GM21526 (cell line): ENCODE results near the gene MAP3K5.

Source experiments
- ATAC-seq: cut with Tn5 transposase; IDR thresholded peaks from one replicate; pipeline ENCODE4 v1.9.1; 2021; ENCODE audit warnings: moderate library complexity; ENCODE audit not compliant: unreplicated experiment, low FRiP score

Gene MAP3K5

GRCh38 chr6:136525586-136526195, 266.6 kb downstream of the MAP3K5 start:
- ATAC-seq: no peak

DNA sequence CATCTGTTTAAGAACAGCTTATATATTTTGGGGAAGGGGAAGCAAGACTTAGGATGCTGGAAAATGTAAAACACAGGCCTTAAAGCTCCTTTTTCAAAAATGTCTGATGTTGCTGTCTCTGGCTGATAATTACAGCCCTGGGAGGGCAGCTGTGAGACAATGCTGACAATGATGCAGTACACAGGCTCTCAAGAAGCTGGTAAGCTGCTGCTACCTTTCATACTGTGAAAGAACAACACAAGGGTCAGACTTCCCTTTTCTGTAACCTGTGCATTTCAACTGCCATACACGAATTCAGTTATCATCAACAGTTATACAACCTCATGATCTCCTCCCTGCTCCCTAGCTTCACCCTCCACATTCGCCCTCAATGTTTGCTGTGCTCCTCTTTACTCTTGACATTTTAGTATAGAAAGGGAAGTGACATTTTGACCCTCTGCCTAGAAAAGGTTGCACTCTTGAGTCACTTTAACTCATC, 267.3 kb downstream of the MAP3K5 start:
- ATAC-seq: no peak

GRCh38 chr6:136524339-136524935, 267.8 kb downstream of the MAP3K5 start:
- ATAC-seq: no peak

DNA sequence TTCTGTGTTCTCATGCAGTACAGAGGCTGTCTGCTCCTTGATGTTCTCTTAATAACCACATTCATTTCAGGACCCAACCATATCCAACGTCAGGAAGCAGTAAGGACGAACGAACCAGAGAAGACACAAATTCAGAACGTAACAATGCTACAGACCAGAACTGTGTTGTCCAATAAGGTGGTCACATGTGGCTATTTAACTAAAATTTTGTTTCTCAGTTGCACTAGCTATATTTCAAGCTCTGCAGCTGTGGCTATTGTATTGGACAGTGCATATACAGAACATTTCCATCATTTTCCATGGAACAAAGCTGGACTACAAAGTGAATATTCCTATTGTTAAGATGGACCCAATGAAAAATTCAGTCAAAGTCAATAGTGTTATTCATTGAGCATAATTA, 269.1 kb downstream of the MAP3K5 start:
- ATAC-seq: no peak

- ATAC-seq: no peak
These were observed 269.6 kb downstream of the MAP3K5 start for GRCh38 chr6:136522636-136523035.

GRCh38 chr6:136521911-136522310, 270.4 kb downstream of the MAP3K5 start:
- no peak for ATAC-seq

DNA sequence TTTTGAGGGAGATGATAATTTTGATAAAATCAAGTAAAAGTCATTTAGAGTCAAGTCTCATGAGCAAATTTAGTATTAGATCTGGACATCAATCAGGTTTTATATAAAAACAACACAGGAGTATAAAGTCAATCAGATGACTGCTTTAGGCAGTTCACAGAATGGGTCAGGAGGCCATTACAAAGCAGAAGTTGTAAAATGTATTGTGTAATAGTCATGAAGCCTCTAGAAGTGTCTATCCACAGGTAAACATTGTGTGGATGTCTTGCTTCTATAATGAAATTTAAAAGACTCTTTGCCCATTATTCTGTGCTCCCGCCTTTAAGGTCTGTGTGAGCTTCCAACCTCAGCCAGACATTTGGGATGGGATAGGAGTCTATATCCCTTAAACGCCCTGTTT, 270.9 kb downstream of the MAP3K5 start:
- ATAC-seq: no peak

DNA sequence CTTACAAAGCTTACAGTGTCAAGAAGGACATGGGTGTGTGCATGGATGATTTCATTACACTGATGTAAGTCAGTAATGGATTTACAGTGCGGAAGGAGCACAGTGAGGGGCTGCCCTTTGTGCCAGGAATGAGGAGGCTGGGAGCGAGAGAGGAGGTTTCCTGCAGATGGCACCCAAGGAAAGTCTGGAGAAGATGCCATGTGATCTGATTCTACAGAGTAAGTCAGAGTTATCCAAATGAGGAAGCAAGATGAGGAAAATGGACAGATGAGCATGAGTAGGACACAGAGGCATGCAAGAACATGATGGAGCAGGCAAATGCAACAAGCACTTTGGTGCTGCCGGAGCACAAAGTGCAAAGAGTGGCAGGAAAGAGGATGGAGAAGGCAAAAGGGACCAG, 271.8 kb downstream of the MAP3K5 start:
- ATAC-seq: no peak

GRCh38 chr6:136517582-136517981, 274.7 kb downstream of the MAP3K5 start:
- ATAC-seq: no peak

DNA sequence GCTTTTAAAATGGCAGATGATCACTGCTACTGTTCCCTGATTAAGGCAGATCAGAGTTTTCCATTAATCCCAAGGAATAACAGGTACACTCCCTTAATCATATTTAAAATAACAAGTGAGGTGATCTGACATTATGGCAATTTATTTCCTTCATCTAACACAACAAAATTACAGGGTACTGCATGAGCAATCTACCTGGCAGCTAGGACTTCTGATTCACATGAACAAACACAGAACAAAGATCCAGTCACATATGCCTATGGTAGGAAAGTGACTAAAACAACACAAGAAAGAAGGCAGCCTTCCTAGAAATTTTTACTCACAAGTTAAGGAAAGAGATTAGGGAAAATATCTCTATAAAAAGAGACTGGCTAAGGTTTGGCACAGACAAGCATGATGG, 275.3 kb downstream of the MAP3K5 start:
- no peak for ATAC-seq

- ATAC-seq: no peak
These were observed 277.7 kb downstream of the MAP3K5 start for GRCh38 chr6:136514591-136514990.

- ATAC-seq: no peak
These were observed 280.4 kb downstream of the MAP3K5 start for GRCh38 chr6:136511926-136512325.

DNA sequence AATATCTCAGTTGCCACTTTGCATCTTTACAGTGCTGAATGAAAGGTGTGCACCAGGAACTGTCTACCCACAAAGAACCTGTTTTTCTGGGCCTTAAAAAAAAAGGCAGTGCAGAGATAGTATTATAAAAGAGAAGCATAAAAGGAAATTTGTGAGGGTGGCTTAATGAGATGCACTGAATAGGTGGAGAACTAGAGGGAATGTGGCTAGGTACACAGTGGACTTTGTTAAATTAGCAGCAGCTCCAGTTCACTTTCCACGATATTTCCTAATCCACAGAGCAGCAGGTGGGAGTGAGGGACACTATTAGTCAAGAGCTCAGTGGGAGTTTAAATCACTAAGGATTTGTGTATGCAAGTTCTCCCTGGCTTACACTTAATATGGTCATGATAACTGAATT, 280.9 kb downstream of the MAP3K5 start:
- ATAC-seq: no peak

DNA sequence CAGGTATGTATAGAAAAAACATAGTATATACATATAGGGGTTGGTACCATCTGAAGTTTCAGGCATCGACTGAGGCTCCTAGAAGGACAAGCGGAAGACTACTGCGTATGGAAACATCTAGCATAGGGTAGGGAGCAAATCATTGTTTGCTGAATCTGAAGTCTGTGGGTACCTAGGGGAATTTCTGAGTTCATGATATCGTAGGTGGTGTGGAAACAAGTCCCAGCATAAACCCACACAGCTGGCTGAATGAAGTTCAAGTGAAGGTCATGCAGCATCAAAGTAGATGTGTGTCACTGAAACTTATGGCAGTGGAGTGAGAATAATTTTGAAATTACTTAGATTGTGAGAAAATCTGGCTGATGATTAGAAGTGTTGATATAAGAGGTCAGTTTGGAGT, 281.5 kb downstream of the MAP3K5 start:
- ATAC-seq: no peak

DNA sequence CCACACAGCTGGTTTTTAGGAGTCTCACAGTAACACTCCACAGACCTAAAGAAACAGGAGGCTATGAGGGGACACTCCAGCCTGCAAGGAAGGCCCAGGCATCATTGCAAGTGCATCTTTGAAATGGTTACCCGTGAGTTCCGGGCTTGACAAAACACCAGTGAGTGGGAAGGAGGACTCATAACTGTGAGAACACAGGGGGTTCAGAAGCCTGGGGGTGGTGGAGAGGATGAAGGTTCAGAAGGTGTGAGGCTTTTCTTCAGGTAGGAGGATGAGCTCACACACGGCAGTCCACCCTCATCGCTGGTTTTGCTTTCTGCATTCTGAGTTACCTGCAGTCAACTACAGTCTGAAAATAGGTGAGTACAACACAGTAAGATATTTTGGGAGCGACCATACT, 282.0 kb downstream of the MAP3K5 start:
- ATAC-seq: no peak

DNA sequence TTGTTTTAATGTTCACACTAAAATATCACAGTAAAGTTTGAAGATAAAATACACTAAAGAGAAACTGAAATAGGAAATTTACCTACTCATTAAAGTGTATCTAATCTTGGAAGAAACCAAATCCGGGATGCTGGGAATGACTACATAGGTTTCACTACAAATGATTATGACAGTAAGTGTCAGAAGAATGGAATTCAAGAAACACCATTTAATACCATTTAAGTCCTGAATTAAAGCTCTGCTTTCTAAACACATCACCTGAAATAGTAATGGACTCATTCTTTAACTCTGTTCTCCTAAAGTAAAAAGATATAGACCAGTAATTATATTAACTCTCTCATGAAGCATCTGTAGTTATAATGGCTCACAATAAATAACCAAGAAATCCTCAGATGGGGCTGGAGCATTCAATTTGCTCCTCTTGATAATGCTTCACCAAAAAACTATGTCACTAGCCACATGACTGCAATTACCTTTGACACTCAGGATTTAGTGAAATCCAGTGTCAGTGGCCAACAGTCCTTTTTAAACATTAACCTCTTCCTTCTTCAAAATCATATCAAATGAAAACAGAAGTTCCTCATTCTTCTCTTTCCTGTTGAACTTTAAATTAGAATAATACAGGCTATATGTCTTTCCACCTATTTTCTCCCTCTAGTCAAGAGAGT, 283.4 kb downstream of the MAP3K5 start:
- ATAC-seq: no peak
